DMS53 treated with DMSO at 0.1 percent for 48 hours (cell line): ENCODE measurements around the gene EXOC4.

Experiments used
- DNase-seq: peaks from one replicate; lab custom pipeline; 2025; ENCODE audit not compliant: unreplicated experiment; lab: John Stamatoyannopoulos, UW

Gene EXOC4

DNA sequence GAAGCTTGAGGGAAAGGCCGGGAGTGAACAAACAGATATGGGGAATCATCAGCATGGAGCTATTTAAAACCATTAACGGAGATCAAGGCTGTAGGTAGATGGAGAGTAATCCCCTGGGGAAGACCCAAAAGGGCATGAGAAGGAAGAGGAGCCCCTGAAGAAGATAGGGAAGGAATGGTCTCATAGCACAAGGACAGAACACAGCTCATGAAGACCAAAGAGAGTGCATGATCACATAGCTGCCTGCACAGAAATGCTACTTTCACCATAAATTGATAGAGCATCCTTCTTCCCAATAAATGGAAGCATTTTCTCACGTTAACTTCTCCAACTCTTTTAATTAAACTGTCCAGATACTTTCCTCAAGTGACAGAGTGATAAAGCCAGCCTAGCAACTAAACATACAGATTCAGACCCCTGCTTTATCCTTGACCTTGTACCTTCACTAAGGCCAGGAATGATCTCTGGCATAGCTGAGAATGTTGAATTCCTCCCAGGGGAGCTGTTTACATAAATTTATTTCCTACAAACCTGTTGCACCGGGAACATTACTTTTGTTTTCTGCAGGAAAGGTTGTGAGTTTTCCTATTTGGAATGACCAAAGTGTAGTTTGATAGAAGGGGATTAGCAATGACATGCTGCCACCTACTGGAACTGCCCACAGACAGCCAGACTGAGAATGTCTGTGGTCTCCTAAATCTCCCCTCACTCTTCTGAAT is 763.5 kb downstream of the EXOC4 start:
- DNase-seq: peak; percentile 19

DNA sequence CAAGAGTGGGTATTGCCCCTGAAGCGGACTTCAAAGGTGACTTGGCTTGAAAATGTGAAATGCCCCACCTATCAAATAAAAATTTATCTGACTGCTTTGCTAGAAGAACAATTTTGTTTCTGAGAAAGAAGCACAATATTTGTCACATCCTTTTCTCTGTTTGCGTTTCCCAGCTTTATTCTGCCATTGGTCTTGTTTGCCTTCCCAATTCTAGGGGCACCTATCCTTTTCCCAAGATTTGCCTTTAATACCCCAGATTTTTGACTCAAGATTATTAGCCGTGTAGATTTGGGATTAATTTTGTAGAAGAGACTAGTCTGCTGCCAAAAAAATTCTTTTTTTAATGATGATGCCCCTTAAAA is 764.0 kb downstream of the EXOC4 start:
- no peak for DNase-seq

GRCh38 chr7:134018306-134018705 is 765.4 kb downstream of the EXOC4 start:
- DNase-seq: no peak

DNA sequence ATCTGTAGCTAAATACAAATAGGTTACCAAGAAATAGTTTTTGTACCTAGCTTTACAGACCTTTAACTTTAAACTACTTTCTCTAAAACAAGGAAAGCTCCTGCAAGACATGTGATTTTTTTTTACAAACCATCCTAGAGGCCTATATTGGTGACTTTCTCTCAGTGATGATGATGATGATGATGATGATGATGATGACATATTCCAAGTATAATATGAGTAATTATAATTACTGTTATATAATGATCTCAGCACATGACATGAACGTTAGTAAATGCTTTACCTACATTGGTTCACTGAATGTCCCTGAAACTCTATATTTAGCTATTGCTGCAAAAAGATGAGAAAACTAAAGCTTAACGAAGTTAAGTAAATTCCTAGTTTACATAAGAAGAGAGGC is 766.4 kb downstream of the EXOC4 start:
- no peak for DNase-seq

DNA sequence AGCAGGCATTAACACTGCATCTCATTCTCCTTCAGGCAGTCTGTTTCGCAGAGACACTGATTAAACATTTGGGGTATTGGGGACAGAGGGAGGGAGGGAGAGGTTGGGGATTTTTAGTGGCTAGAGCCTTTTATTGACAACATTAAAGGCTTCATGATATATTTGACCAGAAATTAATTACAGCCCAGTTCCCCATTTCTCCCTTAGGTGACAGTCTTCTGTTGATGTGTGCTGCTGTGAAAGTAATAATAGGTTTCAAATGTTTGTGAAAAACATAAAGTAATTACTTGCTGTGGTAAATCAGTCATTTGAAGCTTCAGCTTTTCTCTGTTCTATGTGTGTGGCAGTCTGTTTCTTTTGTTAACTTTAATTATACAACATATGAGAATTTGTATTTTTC is 769.0 kb downstream of the EXOC4 start:
- no peak for DNase-seq

GRCh38 chr7:134022286-134022911 is 769.5 kb downstream of the EXOC4 start:
- DNase-seq: peak; percentile 55

DNA sequence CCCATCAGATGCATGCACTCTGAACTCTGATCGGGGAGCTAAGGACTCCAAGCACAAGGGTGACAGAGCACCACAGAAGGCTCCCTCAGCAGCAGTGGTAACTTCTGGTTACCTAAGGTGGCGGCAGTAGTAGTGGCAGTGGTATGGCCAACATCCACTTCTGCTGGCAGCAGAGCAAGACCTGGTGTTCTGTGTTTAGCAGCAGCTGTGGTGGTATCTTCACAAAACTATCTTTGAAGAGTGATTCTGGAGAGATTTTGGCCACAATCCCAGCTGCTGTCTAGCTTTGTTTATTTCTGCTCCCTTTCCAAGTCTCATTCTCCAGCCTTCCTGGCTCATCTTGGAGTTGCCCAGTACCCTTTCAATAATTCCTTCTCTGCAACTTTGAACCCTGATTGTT is 771.9 kb downstream of the EXOC4 start:
- DNase-seq: no peak

- no peak for DNase-seq
These were observed 776.0 kb downstream of the EXOC4 start for GRCh38 chr7:134028853-134029252.

- DNase-seq: no peak
These were observed 776.9 kb downstream of the EXOC4 start for GRCh38 chr7:134029743-134030142.

- DNase-seq: no peak
These were observed 777.6 kb downstream of the EXOC4 start for GRCh38 chr7:134030460-134030865.

DNA sequence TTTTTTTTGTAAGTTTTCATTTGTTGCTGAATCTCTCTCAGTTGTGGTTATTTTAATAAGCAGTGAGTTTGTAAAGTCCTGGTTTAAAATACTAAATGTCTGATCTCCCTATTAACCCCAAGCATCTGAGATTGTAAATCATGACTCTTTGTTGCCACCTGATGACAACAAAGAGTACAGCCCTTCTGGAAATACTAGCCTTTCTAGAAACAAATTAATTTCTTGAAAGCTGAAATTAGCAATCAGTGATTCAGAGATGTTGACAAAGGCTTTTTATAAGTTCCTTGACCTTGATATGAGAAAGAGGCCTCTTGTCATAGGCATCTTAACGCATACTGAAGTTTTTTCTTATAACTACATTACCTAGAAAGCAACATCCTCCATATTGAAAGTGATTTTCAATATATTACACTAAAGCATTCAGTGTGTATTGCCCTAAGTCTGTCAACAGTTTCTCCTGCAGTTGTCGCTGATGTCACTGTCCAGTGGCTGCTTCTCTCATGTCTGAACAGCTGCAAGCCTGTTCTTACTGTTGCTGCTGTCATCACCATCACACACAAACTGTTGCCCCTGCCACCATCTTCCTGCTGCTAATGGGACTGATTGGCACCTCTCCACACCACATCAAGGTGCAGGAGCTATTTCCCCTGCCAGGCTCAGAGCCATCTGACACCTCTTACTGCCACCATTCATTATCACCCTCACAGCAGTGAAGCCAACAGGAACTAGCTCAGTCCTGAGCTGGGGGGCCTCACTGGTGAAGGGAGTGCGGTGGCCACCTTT is 779.1 kb downstream of the EXOC4 start:
- DNase-seq: no peak

- DNase-seq: peak; percentile 98
These were observed 781.8 kb downstream of the EXOC4 start for GRCh38 chr7:134034652-134035051.

DNA sequence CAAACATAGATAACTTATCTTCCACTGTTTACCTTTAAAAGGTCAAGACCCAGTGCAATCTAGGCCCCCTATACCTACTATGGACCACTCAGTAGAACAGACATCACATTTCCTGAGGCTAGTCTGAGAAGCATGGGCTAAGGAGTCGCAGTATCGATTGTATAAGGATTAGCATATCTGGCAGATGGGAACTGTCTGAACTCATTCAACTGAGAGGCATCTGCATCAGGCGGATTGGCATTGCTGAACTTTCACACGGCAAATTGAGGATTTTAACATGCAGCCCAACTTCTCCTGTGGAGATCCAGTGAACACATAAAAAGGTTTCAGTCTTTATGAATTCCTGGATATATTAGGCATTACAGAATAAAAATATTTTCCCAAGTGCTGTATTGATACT is 785.1 kb downstream of the EXOC4 start:
- no peak for DNase-seq

GRCh38 chr7:134040988-134041387 is 788.1 kb downstream of the EXOC4 start:
- no peak for DNase-seq

DNA sequence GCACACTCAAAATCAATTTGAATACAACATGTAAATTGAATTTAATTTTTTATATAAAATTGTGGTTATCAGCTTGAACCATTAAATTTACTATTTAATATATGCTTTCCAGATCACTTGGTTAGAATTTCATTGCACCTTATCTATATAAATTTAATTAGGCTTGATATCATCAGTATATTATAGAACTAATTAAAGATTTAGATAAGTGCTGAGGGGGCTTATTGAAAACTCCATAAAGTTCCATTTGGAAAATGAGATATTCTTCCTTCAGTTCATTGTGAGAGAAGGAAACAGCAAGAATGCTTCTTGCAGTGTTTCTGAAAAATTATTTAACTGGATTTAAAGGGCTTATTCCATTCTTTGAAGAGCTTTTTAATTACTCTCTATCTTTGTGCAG is 788.6 kb downstream of the EXOC4 start:
- DNase-seq: no peak

GRCh38 chr7:134042307-134042706 is 789.4 kb downstream of the EXOC4 start:
- DNase-seq: no peak

DNA sequence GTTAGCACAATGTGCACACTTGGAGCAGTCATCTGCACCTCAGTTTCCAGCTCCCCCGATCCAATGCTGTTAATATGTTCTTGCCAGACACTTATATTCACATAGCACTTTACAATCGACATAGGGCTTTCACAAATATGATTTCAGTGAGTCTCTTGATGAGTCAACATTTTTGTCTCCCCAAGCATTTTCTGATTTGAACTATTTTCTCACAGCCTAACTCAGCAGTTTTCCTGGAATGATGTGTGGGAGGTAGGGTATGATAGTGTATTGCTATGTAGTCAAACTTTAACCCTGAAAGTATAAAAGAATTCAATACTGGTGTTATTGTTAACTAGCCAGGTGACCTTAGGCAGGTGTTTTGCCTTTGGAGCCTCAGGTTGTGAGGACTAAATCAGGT is 791.8 kb downstream of the EXOC4 start:
- no peak for DNase-seq

DNA sequence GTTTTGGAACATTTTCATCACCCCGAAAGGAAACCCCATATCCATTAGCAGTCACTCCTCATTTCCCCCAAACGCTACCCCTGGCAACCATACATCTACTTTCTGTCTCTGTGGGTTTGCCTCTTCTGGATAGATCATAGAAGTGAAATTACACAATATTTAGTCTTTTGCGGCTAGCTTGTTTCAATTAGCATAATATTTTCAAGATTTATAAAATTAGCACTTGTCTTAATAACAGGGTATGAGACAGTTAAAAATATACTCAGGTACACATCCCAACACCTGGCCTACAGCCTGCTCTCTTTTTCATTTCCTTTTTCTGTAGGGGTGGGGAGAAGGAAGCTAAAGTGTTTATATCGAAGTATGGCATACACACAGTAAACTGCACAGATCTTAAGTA is 792.8 kb downstream of the EXOC4 start:
- DNase-seq: no peak

DNA sequence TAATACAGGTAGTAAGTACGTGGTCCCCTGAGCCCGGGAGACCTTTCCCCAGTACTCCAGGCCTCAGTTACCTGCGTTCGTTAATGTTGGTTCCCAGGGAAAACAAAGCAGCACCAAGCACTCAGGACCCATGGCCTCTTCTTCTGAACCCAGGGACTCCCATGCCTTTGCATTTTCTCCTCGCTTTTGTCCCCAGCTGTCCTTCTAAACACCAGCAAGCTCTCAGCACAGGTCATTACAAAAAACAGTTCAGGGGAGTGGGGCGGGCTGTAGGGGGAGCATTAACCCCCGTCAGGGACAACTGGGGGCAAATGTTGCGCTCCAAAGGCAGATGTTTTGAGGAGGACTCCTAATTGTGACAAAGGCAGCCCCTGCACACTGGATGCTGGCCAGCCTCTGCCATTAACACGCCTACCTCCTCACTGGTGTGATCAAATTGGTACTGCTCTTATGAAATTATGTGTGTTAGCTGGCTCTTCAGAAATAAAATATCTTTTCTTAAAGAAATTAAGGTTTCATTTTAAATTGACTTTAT is 793.8 kb downstream of the EXOC4 start:
- DNase-seq: no peak

DNA sequence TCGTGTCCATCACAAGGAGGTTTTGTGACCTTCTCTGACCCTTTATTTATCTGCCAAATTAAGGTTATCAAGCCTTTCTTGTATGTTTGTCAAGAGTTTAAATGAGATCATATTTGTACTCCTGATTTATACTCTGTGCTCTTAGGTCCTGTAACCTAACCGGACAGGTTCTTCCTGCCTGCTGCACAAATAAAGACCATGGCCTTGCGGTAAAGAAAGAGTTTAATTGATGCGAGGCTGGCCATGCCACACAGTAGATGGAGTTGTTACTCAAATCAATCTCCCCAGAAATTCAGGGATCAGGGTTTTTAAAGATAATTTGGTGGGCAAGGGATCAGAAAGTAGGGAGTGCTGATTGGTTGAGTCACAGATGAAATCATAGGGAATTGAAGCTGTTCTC is 794.8 kb downstream of the EXOC4 start:
- peak; percentile 47 for DNase-seq

DNA sequence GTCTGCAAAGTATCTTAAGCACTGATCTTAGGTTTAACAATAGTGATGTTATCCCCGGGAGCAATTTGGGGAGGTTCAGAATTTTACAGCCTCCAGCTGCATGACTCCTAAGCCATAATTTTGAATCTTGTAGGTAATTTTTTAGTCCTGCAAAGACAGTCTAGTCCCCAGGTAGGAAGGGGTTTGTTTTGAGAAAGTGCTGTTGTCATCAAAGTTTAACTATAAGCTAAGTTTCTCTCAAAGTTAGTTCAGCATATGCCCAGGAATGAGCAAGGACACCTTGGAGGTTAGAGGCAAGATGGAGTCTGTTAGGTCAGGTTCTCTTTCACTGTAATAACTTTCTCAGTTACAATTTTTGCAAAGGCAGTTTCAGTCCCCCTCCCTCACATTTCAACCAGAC is 795.3 kb downstream of the EXOC4 start:
- no peak for DNase-seq

DNA sequence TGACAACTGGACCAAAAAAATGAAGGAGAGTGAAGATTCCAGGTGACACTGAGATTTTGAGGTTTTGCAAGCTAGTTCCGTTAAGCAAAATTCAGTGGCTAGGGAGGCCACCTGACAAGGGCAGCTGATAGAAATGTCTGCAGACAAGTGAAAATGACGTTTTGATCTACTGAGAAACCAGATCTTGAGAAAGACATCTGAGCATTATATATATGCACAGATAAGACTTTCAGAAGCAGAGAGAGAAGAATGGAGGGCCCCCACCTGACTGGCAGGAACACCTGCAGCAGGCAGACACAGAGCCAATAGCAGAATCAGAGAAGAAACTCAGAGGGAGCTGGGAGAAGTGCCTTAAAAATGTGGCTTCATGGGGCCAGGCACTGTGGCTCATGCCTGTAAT is 798.1 kb downstream of the EXOC4 start:
- no peak for DNase-seq
